ENCODE measurements around the gene C10orf71.

Gene C10orf71

DNA sequence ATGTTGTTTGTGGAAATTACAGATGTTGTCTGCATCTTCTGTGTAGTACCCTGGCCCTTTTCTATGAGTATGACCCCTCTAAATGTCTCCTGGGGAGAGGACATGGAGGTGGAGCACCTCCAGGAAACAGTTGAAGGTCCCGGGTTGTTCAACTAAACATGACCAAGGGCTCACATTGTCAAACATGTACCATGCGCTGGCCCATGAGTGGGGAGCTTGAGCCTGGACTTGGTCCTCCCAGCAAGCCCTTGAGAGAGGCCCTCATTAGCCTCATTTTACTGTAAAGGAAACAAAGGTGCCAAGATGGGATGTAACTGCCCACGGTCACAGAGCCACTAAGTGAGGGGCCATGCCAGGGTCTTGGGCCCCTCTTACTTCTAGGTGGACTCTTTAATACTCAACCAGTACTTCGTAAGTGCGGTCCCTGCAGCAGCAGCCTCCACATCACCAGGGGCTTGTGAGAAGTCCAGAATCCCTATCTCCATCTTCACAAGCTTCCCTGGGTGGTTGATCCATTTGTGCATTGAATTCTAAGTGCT lies 31.2 kb downstream of the C10orf71 start:
- H3K36me3 ChIP-seq (ENCODE audit: control insufficient read depth, low read depth, low read length) = no peaks in the 10 kb centered on the region
- peaks cover 5% of the 10 kb centered on the region for H3K4me1 ChIP-seq (ENCODE audit: control insufficient read depth, low read depth, low read length)
- H3K27ac ChIP-seq (ENCODE audit: low read length) = no peak overlapping the region
- no peaks in the 10 kb centered on the region for H3K27me3 ChIP-seq (ENCODE audit: control insufficient read depth, insufficient read depth, low read length)
- no peak overlapping the region for H3K4me3 ChIP-seq (ENCODE audit: low read length)
- no peaks in the 10 kb centered on the region for H3K9me3 ChIP-seq (ENCODE audit: control insufficient read depth, low read depth, low read length)
- H3K9ac ChIP-seq (ENCODE audit: low read length) = no peak overlapping the region

DNA sequence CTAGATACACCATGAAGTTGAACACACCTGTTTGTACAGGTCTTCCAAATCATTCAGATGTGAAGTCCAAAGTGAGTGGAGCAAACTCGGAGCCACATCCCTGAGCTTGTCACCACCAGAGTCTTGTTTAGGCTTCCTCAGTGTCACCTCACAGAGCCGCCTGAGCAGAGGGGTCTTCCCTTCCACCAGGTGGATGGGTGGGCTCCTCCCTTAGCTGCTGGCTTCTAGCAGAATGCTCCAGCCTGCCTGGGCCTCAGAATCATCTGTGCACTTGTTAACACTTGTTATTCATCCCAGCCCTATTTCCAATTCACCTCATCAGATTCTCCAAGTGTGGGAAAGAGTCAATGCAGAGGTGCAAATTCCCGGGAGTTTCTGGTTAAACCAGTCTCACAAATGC lies 32.5 kb downstream of the C10orf71 start:
- no peaks in the 10 kb centered on the region for H3K36me3 ChIP-seq (ENCODE audit: control insufficient read depth, low read depth, low read length)
- H3K4me3 ChIP-seq (ENCODE audit: low read length) = no peak overlapping the region
- H3K9me3 ChIP-seq (ENCODE audit: control insufficient read depth, low read depth, low read length) = no peaks in the 10 kb centered on the region
- H3K9ac ChIP-seq (ENCODE audit: low read length) = no peak overlapping the region
- H3K4me1 ChIP-seq (ENCODE audit: control insufficient read depth, low read depth, low read length) = peaks cover 5% of the 10 kb centered on the region
- no peaks in the 10 kb centered on the region for H3K27me3 ChIP-seq (ENCODE audit: control insufficient read depth, insufficient read depth, low read length)
- H3K27ac ChIP-seq (ENCODE audit: low read length) = no peak overlapping the region

DNA sequence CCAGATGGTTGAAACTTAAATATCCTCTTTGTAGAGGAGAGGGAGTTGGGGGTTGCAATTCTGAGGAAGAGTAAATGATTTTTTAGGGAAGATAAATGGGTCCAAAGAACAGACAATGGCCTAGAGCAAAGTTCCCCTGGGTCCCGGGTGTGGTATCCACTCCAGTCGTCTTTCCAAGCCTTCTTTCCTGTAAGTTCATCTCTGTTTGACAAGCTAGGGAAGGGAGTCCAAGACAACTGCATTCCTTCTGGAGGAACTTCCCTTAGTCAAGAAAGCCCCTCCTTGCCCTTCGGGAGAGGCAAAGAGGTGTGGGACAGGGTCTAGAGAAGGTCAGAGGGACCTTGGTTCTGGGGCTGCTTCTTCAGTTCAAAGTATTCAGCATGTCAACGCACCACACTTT lies 33.4 kb downstream of the C10orf71 start:
- Histone ChIP-seq H3K36me3 (ENCODE audit: control insufficient read depth, low read depth, low read length) (no peaks in the 10 kb centered on the region), H3K9ac (ENCODE audit: low read length) (no peak overlapping the region), H3K27ac (ENCODE audit: low read length) (no peak overlapping the region), H3K4me1 (ENCODE audit: control insufficient read depth, low read depth, low read length) (peaks cover 5% of the 10 kb centered on the region), H3K27me3 (ENCODE audit: control insufficient read depth, insufficient read depth, low read length) (no peaks in the 10 kb centered on the region), H3K4me3 (ENCODE audit: low read length) (no peak overlapping the region), H3K9me3 (ENCODE audit: control insufficient read depth, low read depth, low read length) (no peaks in the 10 kb centered on the region)

DNA sequence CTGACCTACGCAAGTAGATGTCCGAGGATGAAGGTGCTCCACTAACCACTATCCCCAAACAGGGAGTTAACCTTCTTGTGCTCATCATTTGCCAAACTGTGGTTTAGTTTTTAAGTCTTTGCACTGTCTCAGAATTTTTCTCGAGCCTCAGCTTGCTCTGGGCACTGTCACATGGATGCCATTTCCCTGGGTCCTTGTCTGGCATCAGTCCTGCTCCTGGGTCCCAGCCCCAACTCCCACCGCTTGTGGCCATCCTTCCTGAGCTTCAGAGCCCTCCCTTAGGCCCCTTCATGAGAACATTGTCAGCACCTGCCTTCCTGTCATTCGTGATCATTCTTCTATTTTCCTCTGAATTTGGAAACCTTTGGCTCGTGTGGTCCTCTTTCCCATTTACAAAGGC lies 33.8 kb downstream of the C10orf71 start:
- Histone ChIP-seq H3K27me3 (ENCODE audit: control insufficient read depth, insufficient read depth, low read length) (no peaks in the 10 kb centered on the region), H3K36me3 (ENCODE audit: control insufficient read depth, low read depth, low read length) (no peaks in the 10 kb centered on the region), H3K4me3 (ENCODE audit: low read length) (no peak overlapping the region), H3K27ac (ENCODE audit: low read length) (no peak overlapping the region), H3K4me1 (ENCODE audit: control insufficient read depth, low read depth, low read length) (peaks cover 2% of the 10 kb centered on the region), H3K9me3 (ENCODE audit: control insufficient read depth, low read depth, low read length) (no peaks in the 10 kb centered on the region), H3K9ac (ENCODE audit: low read length) (no peak overlapping the region)

DNA sequence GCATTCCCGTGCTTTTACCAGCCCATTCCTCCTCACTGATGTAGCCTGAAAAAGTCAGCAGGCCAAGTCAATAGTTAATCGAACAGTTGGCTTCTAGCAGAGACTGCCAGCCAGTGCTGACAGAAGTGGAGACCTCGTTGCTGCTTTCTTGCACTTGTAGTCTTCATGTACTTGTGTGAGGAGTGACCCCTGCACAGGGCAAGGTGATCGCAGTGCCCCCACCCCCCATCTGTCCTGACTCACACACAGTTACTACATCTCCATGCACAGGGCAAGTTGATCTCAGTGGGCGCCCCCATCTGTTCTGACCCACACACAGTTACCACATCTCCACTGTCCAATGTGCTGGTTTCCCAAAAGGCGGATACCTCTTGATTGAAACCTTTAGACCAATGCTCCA lies 34.2 kb downstream of the C10orf71 start:
- H3K9ac ChIP-seq (ENCODE audit: low read length) = no peak overlapping the region
- H3K9me3 ChIP-seq (ENCODE audit: control insufficient read depth, low read depth, low read length) = no peaks in the 10 kb centered on the region
- H3K4me1 ChIP-seq (ENCODE audit: control insufficient read depth, low read depth, low read length) = no peaks in the 10 kb centered on the region
- H3K4me3 ChIP-seq (ENCODE audit: low read length) = no peak overlapping the region
- no peaks in the 10 kb centered on the region for H3K27me3 ChIP-seq (ENCODE audit: control insufficient read depth, insufficient read depth, low read length)
- H3K36me3 ChIP-seq (ENCODE audit: control insufficient read depth, low read depth, low read length) = no peaks in the 10 kb centered on the region
- no peak overlapping the region for H3K27ac ChIP-seq (ENCODE audit: low read length)

DNA sequence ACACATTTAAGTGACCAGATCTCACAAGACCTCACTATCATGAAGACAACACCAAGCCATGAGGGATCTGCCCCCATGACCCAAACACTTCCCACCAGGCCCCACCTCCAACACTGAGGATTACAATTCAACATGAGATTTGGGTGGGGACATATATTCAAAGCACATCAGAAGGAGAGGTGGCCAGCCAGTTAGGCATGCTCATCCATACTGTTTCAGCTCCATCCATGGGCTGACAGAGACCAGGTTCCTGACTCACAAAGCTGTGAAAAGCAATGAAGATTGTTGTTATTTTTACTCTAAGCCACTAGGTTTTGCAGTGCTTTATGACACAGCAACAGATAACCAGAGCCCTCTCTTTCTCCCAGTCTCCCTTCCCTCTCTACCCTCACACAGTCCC lies 36.0 kb downstream of the C10orf71 start:
- Histone ChIP-seq H3K4me1 (ENCODE audit: control insufficient read depth, low read depth, low read length) (no peaks in the 10 kb centered on the region), H3K36me3 (ENCODE audit: control insufficient read depth, low read depth, low read length) (no peaks in the 10 kb centered on the region), H3K27ac (ENCODE audit: low read length) (no peak overlapping the region), H3K4me3 (ENCODE audit: low read length) (no peak overlapping the region), H3K9ac (ENCODE audit: low read length) (no peak overlapping the region), H3K27me3 (ENCODE audit: control insufficient read depth, insufficient read depth, low read length) (no peaks in the 10 kb centered on the region), H3K9me3 (ENCODE audit: control insufficient read depth, low read depth, low read length) (no peaks in the 10 kb centered on the region)

DNA sequence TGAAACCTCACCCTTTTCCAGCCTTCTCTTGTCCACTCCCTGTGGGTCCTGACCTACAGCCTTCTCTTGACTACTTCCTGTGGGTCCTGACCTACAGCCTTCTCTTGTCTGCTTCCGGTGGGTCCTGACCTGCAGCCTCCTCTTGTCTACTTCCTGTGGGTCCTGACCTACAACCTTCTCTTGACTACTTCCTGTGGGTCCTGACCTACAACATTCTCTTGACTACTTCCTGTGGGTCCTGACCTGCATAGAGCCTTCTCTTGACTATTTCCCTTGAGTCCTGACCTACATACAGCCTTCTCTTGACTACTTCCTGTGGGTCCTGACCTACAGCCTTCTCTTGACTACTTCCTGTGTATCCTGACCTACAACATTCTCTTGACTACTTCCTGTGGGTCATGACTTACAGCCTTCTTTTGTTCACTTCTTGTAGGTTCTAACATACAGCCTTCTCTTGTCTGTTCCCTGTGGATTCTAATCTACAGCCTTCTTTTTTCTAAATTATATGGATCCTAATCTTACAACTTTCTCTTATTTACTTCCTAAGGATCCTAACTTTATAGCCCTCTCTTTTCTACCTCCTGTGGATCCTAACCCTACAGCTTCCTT lies 36.5 kb downstream of the C10orf71 start:
- no peak overlapping the region for H3K9ac ChIP-seq (ENCODE audit: low read length)
- no peak overlapping the region for H3K4me3 ChIP-seq (ENCODE audit: low read length)
- H3K36me3 ChIP-seq (ENCODE audit: control insufficient read depth, low read depth, low read length) = no peaks in the 10 kb centered on the region
- no peak overlapping the region for H3K27ac ChIP-seq (ENCODE audit: low read length)
- H3K4me1 ChIP-seq (ENCODE audit: control insufficient read depth, low read depth, low read length) = no peaks in the 10 kb centered on the region
- H3K27me3 ChIP-seq (ENCODE audit: control insufficient read depth, insufficient read depth, low read length) = no peaks in the 10 kb centered on the region
- H3K9me3 ChIP-seq (ENCODE audit: control insufficient read depth, low read depth, low read length) = no peaks in the 10 kb centered on the region

DNA sequence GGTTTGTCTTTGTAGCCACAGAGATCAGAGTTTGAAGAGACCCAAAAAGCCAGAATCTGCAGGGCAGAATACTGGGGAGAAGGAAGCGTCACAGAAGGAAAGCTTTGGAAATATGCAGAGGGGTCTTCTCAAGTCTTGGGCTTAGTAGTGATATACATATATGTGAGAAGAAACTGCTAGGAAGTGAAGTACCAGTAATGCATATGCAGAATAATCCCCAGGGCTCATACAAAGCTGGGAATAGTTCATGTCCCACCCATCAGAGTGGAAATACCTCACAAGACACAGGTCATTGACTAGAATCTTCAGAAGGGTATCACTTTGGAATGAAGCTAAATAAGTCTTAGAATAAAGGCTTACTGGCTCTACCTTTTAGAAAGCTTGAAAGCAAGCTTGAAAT lies 39.6 kb downstream of the C10orf71 start:
- Histone ChIP-seq H3K27me3 (ENCODE audit: control insufficient read depth, insufficient read depth, low read length) (no peaks in the 10 kb centered on the region), H3K9me3 (ENCODE audit: control insufficient read depth, low read depth, low read length) (no peaks in the 10 kb centered on the region), H3K36me3 (ENCODE audit: control insufficient read depth, low read depth, low read length) (no peaks in the 10 kb centered on the region), H3K4me3 (ENCODE audit: low read length) (no peak overlapping the region), H3K4me1 (ENCODE audit: control insufficient read depth, low read depth, low read length) (no peaks in the 10 kb centered on the region), H3K27ac (ENCODE audit: low read length) (no peak overlapping the region), H3K9ac (ENCODE audit: low read length) (no peak overlapping the region)

DNA sequence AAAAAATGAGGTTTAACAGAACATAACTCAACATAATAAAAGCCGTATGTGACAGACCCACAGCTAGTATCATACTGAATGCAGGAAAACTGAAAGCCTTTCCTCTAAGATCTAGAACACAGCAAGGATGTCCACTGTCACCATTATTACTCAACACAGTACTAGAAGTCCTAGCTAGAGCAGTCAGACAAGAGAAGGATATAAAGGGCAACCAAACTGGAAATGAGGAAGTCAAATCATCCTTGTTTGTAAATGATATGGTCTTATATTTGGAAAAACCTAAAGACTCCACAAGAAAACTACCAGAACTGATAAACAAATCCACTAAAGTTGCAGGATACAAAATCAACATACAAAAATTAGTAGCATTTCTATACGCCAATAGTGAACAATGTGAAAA lies 45.9 kb downstream of the C10orf71 start:
- Histone ChIP-seq H3K27ac (ENCODE audit: low read length) (no peak overlapping the region), H3K9me3 (ENCODE audit: control insufficient read depth, low read depth, low read length) (no peaks in the 10 kb centered on the region), H3K4me3 (ENCODE audit: low read length) (no peak overlapping the region), H3K9ac (ENCODE audit: low read length) (no peak overlapping the region), H3K27me3 (ENCODE audit: control insufficient read depth, insufficient read depth, low read length) (no peaks in the 10 kb centered on the region), H3K4me1 (ENCODE audit: control insufficient read depth, low read depth, low read length) (no peaks in the 10 kb centered on the region), H3K36me3 (ENCODE audit: control insufficient read depth, low read depth, low read length) (no peaks in the 10 kb centered on the region)

DNA sequence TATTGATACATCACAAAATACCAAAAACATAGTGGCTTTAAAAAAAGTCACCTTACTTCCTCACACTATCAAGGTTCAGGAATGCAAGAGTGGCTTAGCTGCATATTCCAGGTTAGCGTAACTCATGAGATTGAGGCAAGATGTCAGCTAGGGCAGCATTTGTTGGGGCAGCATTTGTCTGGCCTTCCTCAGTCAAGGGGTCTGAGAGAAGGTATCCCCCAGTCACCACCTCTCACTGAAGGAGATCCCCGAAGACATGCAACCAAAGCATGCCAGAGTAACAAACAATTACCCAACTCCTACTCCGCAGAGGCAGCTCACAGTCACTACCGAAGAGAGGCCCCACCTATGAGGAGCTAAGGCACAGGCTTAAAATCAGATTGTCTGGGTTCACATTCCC lies 48.4 kb downstream of the C10orf71 start:
- Histone ChIP-seq H3K9me3 (ENCODE audit: control insufficient read depth, low read depth, low read length) (no peaks in the 10 kb centered on the region), H3K4me1 (ENCODE audit: control insufficient read depth, low read depth, low read length) (no peaks in the 10 kb centered on the region), H3K27ac (ENCODE audit: low read length) (no peak overlapping the region), H3K9ac (ENCODE audit: low read length) (no peak overlapping the region), H3K36me3 (ENCODE audit: control insufficient read depth, low read depth, low read length) (no peaks in the 10 kb centered on the region), H3K4me3 (ENCODE audit: low read length) (no peak overlapping the region), H3K27me3 (ENCODE audit: control insufficient read depth, insufficient read depth, low read length) (no peaks in the 10 kb centered on the region)

DNA sequence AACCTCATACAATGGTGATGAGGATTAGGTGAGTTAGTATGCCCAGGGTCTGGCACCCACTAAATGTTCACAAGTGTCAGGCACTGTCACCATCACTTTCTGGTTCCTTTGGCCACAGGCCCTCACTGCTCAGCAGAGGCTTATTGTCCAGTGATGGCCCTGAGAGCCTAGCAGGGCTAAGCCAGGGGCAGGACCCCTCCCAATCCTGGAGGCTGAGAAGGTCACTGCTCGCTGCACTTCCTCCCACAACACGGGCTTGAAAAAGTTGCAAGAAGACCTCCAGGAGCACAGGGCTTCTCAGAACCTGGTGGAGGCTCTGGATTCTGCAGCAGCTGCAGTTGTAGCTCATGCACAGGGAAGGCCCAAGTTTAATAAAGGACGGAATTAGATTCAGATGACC lies 48.9 kb downstream of the C10orf71 start:
- no peak overlapping the region for H3K27ac ChIP-seq (ENCODE audit: low read length)
- no peaks in the 10 kb centered on the region for H3K9me3 ChIP-seq (ENCODE audit: control insufficient read depth, low read depth, low read length)
- no peak overlapping the region for H3K4me3 ChIP-seq (ENCODE audit: low read length)
- H3K27me3 ChIP-seq (ENCODE audit: control insufficient read depth, insufficient read depth, low read length) = no peaks in the 10 kb centered on the region
- H3K4me1 ChIP-seq (ENCODE audit: control insufficient read depth, low read depth, low read length) = no peaks in the 10 kb centered on the region
- no peaks in the 10 kb centered on the region for H3K36me3 ChIP-seq (ENCODE audit: control insufficient read depth, low read depth, low read length)
- no peak overlapping the region for H3K9ac ChIP-seq (ENCODE audit: low read length)

DNA sequence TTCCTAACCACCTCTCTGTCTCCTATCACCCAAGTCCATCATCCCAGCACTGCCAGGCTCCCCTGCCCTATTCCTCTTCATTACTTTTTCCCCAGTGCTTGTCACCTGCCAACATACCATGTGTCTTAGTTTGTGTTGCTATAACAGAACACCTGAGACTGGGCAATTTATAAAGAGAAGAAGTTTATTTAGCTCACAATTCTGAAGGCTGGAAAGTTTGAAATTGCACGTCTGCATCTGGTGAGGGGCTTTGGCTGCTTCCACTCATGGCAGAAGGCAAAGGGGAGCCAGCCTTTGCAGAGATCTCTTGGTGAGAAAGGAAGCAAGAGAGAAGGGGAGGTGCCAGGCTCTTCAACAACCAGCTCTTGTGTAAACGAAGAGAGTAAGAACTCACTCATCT lies 49.6 kb downstream of the C10orf71 start:
- Histone ChIP-seq H3K27me3 (ENCODE audit: control insufficient read depth, insufficient read depth, low read length) (no peaks in the 10 kb centered on the region), H3K4me3 (ENCODE audit: low read length) (no peak overlapping the region), H3K9me3 (ENCODE audit: control insufficient read depth, low read depth, low read length) (no peaks in the 10 kb centered on the region), H3K9ac (ENCODE audit: low read length) (no peak overlapping the region), H3K27ac (ENCODE audit: low read length) (no peak overlapping the region), H3K36me3 (ENCODE audit: control insufficient read depth, low read depth, low read length) (no peaks in the 10 kb centered on the region), H3K4me1 (ENCODE audit: control insufficient read depth, low read depth, low read length) (no peaks in the 10 kb centered on the region)

Data from iPS-18a (cell line).